ENCODE data around the gene MFAP4. TPM values are rescaled to one million over a fixed set of nuclear protein-coding genes. Genes with fewer than 3 reads are reported as not detected.

MFAP4 gene
- total RNA-seq, 1 experiment from 2014 or later = 4.0 TPM

DNA sequence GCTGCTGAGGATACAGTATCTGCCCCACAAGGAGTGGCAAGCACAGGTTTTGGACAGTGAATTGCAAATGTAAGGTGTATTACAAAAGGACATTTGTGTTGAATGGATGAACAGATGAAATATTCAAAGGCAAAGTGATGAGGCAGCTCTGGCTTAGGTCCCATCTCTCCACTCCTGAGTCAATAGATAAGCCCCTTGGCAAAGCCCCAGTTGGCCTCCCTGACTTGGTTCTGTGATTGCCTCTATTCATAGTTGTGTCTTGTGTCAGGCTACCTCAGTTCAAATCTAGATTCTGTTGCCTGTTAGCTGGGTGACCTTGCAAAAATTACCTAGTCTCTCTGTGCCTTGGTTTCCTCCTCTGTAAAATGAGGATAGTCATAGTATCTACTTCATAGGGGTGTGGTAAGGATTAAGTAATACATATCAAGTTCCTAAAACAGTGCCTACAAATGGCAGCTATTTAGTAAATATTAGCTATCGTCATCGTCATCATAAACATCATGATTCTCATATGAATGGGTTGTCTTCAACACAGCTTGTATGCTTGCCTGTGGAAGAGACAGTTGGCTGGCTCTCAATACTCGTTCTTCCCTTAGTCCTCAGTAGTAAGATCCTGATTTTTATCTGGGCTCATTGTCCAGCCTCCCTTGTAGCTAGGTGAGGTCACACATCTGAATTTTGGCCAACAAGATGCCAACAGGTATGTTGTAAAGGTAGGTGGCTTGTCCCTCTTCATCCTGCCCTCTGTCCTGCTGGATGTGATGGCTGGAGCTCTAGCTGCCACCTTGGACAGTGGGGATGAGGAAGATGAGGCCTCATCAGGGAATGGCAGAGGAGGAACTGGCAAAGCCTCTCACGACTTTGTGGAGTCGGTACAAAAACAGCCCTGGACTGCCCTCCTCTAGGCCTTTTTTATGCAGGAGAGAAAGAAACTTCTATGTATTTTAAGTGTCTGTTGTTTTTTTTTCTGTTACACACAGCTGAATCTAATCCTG lies 2.1 kb upstream of the MFAP4 start (continued):
- no peak for TF ChIP-seq GTF2I (CRISPR knock-in tag; conservative IDR thresholded peaks at IDR 0.05)
- TF ChIP-seq, protein P1, sequence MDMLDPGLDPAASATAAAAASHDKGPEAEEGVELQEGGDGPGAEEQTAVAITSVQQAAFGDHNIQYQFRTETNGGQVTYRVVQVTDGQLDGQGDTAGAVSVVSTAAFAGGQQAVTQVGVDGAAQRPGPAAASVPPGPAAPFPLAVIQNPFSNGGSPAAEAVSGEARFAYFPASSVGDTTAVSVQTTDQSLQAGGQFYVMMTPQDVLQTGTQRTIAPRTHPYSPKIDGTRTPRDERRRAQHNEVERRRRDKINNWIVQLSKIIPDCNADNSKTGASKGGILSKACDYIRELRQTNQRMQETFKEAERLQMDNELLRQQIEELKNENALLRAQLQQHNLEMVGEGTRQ (CRISPR knock-in tag; IDR thresholded peaks at IDR 0.05) = no peak

DNA sequence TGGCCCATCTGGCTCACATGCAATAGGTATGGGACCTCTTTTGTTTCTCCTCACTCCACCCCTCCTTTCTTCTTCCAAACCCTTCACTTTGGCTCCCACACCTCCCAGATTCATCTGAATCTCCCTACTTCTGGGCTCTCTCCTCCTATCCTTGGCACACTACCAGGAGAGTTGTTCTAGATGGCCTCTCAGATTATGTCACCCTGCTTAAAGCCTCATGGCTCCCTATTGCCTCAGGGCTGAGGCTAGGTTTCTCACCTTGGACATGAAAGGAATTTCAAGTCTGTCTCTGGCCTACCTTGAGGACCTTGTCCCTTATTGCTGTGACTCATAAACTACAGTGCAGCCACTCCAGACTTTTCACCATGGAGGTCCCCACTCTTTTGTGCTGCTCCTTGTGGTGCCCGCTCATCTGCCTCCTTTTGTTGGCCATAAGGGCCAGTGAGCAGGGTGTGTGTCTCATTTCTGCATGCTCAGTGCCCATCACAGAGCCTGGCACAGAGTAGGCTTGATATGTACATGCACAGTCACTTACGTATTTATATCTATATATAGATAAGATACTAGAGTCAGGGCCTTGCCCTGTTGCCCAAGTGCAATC lies 1.0 kb upstream of the MFAP4 start:
- no peak for TF ChIP-seq ZNF138 (CRISPR knock-in tag; conservative IDR thresholded peaks at IDR 0.05)
- TF ChIP-seq, protein P2, sequence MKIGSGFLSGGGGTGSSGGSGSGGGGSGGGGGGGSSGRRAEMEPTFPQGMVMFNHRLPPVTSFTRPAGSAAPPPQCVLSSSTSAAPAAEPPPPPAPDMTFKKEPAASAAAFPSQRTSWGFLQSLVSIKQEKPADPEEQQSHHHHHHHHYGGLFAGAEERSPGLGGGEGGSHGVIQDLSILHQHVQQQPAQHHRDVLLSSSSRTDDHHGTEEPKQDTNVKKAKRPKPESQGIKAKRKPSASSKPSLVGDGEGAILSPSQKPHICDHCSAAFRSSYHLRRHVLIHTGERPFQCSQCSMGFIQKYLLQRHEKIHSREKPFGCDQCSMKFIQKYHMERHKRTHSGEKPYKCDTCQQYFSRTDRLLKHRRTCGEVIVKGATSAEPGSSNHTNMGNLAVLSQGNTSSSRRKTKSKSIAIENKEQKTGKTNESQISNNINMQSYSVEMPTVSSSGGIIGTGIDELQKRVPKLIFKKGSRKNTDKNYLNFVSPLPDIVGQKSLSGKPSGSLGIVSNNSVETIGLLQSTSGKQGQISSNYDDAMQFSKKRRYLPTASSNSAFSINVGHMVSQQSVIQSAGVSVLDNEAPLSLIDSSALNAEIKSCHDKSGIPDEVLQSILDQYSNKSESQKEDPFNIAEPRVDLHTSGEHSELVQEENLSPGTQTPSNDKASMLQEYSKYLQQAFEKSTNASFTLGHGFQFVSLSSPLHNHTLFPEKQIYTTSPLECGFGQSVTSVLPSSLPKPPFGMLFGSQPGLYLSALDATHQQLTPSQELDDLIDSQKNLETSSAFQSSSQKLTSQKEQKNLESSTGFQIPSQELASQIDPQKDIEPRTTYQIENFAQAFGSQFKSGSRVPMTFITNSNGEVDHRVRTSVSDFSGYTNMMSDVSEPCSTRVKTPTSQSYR (CRISPR knock-in tag; IDR thresholded peaks at IDR 0.05) = no peak
- no peak for TF ChIP-seq RELA (CRISPR knock-in tag; IDR thresholded peaks at IDR 0.05; ENCODE audit: borderline replicate concordance)
- TF ChIP-seq GRHL2 (CRISPR knock-in tag; IDR thresholded peaks at IDR 0.05; ENCODE audit: insufficient replicate concordance, severe bottlenecking) = no peak
- TF ChIP-seq, protein P3, sequence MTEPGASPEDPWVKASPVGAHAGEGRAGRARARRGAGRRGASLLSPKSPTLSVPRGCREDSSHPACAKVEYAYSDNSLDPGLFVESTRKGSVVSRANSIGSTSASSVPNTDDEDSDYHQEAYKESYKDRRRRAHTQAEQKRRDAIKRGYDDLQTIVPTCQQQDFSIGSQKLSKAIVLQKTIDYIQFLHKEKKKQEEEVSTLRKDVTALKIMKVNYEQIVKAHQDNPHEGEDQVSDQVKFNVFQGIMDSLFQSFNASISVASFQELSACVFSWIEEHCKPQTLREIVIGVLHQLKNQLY (CRISPR knock-in tag; IDR thresholded peaks at IDR 0.05) = no peak
- TF ChIP-seq, protein P4, sequence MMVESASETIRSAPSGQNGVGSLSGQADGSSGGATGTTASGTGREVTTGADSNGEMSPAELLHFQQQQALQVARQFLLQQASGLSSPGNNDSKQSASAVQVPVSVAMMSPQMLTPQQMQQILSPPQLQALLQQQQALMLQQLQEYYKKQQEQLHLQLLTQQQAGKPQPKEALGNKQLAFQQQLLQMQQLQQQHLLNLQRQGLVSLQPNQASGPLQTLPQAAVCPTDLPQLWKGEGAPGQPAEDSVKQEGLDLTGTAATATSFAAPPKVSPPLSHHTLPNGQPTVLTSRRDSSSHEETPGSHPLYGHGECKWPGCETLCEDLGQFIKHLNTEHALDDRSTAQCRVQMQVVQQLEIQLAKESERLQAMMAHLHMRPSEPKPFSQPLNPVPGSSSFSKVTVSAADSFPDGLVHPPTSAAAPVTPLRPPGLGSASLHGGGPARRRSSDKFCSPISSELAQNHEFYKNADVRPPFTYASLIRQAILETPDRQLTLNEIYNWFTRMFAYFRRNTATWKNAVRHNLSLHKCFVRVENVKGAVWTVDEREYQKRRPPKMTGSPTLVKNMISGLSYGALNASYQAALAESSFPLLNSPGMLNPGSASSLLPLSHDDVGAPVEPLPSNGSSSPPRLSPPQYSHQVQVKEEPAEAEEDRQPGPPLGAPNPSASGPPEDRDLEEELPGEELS (CRISPR knock-in tag; IDR thresholded peaks at IDR 0.05) = no peak
- TF ChIP-seq HMGA2 (CRISPR knock-in tag; IDR thresholded peaks at IDR 0.05) = no peak
- TF ChIP-seq FOXP1 (CRISPR knock-in tag; IDR thresholded peaks at IDR 0.05; ENCODE audit: borderline replicate concordance) = no peak
- 0 out of 2 replicates have a peak, but pooled peaks have one; percentile 31 for TF ChIP-seq RORB (CRISPR knock-in tag; IDR thresholded peaks at IDR 0.05)
- TF ChIP-seq, protein P5, sequence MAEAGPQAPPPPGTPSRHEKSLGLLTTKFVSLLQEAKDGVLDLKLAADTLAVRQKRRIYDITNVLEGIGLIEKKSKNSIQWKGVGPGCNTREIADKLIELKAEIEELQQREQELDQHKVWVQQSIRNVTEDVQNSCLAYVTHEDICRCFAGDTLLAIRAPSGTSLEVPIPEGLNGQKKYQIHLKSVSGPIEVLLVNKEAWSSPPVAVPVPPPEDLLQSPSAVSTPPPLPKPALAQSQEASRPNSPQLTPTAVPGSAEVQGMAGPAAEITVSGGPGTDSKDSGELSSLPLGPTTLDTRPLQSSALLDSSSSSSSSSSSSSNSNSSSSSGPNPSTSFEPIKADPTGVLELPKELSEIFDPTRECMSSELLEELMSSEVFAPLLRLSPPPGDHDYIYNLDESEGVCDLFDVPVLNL (CRISPR knock-in tag; IDR thresholded peaks at IDR 0.05; ENCODE audit: borderline replicate concordance, low read depth) = no peak
- peak; percentile 53; the same call in 1 of the 2 replicates for TF ChIP-seq TP53 (CRISPR knock-in tag; IDR thresholded peaks at IDR 0.05)
- TF ChIP-seq NFE2L1 (CRISPR knock-in tag; IDR thresholded peaks at IDR 0.05) = no peak
- TF ChIP-seq, protein P6, sequence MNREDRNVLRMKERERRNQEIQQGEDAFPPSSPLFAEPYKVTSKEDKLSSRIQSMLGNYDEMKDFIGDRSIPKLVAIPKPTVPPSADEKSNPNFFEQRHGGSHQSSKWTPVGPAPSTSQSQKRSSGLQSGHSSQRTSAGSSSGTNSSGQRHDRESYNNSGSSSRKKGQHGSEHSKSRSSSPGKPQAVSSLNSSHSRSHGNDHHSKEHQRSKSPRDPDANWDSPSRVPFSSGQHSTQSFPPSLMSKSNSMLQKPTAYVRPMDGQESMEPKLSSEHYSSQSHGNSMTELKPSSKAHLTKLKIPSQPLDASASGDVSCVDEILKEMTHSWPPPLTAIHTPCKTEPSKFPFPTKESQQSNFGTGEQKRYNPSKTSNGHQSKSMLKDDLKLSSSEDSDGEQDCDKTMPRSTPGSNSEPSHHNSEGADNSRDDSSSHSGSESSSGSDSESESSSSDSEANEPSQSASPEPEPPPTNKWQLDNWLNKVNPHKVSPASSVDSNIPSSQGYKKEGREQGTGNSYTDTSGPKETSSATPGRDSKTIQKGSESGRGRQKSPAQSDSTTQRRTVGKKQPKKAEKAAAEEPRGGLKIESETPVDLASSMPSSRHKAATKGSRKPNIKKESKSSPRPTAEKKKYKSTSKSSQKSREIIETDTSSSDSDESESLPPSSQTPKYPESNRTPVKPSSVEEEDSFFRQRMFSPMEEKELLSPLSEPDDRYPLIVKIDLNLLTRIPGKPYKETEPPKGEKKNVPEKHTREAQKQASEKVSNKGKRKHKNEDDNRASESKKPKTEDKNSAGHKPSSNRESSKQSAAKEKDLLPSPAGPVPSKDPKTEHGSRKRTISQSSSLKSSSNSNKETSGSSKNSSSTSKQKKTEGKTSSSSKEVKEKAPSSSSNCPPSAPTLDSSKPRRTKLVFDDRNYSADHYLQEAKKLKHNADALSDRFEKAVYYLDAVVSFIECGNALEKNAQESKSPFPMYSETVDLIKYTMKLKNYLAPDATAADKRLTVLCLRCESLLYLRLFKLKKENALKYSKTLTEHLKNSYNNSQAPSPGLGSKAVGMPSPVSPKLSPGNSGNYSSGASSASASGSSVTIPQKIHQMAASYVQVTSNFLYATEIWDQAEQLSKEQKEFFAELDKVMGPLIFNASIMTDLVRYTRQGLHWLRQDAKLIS (CRISPR knock-in tag; IDR thresholded peaks at IDR 0.05; ENCODE audit: borderline replicate concordance) = no peak
- TF ChIP-seq, protein P7, sequence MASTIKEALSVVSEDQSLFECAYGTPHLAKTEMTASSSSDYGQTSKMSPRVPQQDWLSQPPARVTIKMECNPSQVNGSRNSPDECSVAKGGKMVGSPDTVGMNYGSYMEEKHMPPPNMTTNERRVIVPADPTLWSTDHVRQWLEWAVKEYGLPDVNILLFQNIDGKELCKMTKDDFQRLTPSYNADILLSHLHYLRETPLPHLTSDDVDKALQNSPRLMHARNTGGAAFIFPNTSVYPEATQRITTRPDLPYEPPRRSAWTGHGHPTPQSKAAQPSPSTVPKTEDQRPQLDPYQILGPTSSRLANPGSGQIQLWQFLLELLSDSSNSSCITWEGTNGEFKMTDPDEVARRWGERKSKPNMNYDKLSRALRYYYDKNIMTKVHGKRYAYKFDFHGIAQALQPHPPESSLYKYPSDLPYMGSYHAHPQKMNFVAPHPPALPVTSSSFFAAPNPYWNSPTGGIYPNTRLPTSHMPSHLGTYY (CRISPR knock-in tag; IDR thresholded peaks at IDR 0.05) = no peak
- TF ChIP-seq, protein P8, sequence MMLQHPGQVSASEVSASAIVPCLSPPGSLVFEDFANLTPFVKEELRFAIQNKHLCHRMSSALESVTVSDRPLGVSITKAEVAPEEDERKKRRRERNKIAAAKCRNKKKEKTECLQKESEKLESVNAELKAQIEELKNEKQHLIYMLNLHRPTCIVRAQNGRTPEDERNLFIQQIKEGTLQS (CRISPR knock-in tag; conservative IDR thresholded peaks at IDR 0.05) = no peak
- no peak for TF ChIP-seq ZNF396 (CRISPR knock-in tag; IDR thresholded peaks at IDR 0.05; ENCODE audit: borderline replicate concordance)
- ATAC-seq (no peak), DNase-seq (ENCODE audit: low spot score) (no peak)
- H3K27me3 Mint-ChIP-seq (ENCODE audit: low read depth) = no peaks in the 10 kb centered on the region; the same call in 1 of the 2 replicates
- H3K4me3 Mint-ChIP-seq = peak overlapping the region; percentile 26
- ChIA-PET CTCF (interaction anchor here (0.6 to 7.6 kb wide), 5 partner anchors 9 to 258 kb away, joined by 3 to 48 read pairs (median 16); partner anchors contain the start of genes B9D1 and MAPK7), POLR2A (interaction anchor here (1.9 to 2.6 kb wide), 2 partner anchors 10 kb away, joined by 9 to 14 read pairs; partner anchors contain the start of gene MAPK7)
- H3K9me3 Mint-ChIP-seq = no peaks in the 10 kb centered on the region
- H3K27ac Mint-ChIP-seq = peak overlapping the region; percentile 88
- peaks cover 18% of the 10 kb centered on the region for H3K36me3 Mint-ChIP-seq
- peaks cover 53% of the 10 kb centered on the region for H3K4me1 Mint-ChIP-seq
